Measurements from ENCODE around the gene NOSTRIN.
"Not testable (repeated sequence)": the region's sequence is repeated elsewhere in the genome, so short reads cannot be mapped to it uniquely, and the experiment has no call there.

The NOSTRIN gene, protein sequence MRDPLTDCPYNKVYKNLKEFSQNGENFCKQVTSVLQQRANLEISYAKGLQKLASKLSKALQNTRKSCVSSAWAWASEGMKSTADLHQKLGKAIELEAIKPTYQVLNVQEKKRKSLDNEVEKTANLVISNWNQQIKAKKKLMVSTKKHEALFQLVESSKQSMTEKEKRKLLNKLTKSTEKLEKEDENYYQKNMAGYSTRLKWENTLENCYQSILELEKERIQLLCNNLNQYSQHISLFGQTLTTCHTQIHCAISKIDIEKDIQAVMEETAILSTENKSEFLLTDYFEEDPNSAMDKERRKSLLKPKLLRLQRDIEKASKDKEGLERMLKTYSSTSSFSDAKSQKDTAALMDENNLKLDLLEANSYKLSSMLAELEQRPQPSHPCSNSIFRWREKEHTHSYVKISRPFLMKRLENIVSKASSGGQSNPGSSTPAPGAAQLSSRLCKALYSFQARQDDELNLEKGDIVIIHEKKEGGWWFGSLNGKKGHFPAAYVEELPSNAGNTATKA

GRCh38 chr2:168801961-168802858 lies at the start of gene NOSTRIN:
Gene NOSTRIN, plus strand, starts transcription at chr2:168802637. Its CDS starts 10 bp downstream, at chr2:168802647.
- no peak for DNase-seq

GRCh38 chr2:168753765-168754329 lies 48.6 kb upstream of the NOSTRIN start:
- DNase-seq = no peak

- DNase-seq = no peak
Observed at GRCh38 chr2:168757223-168757622, 45.2 kb upstream of the NOSTRIN start.

- peak; percentile 81 for DNase-seq
Observed at GRCh38 chr2:168758970-168759820, 43.2 kb upstream of the NOSTRIN start.

DNA sequence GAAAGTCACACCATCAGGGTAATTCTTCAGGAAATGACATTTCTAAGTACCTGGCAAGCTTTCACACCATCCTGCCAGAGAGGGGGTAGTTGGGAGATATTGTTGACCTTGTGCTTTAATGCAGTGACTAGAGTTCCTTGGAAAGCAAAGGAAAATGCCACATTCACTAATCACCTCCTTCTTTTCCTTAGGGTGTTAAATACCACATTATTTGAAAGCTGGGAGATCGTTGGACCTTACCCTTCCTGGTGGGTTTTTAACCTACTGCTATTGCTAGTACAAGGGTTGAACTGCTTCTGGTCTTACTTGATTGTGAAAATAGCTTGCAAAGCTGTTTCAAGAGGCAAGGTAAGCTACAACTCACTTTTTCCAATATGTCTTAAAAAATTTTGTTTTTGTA lies 37.0 kb upstream of the NOSTRIN start:
- no peak for DNase-seq

DNA sequence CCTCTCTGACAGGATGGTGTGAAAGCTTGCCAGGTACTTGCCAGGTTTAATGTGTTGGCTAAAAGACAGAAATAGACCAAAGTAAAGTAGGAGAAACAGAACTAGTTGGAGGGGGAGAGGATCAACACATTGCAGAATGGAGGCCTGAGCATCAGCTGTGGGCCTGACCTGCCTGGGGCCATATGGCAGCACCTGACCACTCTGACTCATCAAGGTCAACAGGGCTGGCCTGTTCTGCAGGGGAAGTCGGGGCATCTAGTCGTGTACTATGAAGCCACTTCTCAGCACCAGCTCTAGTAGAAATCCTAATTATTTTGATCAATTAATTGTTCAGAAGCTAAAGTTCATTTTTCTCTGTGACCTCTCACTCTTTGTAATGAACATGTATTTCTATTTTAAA lies 35.8 kb upstream of the NOSTRIN start:
- DNase-seq = peak; percentile 59

GRCh38 chr2:168767258-168767657 lies 35.2 kb upstream of the NOSTRIN start:
- no peak for DNase-seq

- DNase-seq = not testable (repeated sequence)
Observed at GRCh38 chr2:168768357-168768756, 34.1 kb upstream of the NOSTRIN start.

- no peak for DNase-seq
Observed at GRCh38 chr2:168770796-168771195, 31.6 kb upstream of the NOSTRIN start.

DNA sequence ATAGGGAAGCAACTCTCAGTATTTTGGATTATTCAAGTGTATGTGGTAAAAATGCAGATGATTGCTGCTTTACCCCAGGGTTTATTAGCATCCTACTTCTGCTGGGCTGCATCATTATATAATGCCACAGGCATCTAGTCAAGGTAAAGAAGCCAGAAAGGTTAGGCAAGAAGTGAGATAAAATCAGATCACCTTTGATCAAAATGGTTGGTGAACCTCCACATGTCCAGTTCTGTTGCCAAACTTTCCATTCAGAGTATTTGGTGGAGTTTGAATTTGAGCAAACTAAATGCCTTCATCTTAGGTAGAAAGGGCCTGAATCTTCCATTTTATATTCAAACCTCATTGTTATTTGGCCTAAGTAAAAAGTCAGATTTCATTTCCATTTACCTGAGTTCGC lies 29.7 kb upstream of the NOSTRIN start:
- DNase-seq = no peak

DNA sequence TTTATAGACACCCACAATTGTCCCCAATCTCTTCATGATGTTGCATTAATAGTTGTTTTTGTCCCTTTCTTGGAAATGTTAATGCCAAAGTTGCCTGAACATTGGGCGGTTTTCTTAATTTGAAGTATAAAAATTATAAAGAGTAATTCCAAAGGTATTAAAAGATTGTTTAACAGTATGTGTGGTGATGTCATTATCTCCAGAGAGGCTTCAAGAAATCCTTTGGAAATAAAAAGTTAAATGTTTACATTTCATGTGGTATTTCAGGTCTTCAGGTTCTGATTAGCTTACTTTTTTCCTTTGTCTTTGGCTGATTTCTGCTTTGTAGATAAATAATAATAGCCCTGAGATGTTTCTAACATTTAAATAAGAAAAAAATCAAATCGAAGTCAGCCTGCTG lies 29.3 kb upstream of the NOSTRIN start:
- no peak for DNase-seq

DNA sequence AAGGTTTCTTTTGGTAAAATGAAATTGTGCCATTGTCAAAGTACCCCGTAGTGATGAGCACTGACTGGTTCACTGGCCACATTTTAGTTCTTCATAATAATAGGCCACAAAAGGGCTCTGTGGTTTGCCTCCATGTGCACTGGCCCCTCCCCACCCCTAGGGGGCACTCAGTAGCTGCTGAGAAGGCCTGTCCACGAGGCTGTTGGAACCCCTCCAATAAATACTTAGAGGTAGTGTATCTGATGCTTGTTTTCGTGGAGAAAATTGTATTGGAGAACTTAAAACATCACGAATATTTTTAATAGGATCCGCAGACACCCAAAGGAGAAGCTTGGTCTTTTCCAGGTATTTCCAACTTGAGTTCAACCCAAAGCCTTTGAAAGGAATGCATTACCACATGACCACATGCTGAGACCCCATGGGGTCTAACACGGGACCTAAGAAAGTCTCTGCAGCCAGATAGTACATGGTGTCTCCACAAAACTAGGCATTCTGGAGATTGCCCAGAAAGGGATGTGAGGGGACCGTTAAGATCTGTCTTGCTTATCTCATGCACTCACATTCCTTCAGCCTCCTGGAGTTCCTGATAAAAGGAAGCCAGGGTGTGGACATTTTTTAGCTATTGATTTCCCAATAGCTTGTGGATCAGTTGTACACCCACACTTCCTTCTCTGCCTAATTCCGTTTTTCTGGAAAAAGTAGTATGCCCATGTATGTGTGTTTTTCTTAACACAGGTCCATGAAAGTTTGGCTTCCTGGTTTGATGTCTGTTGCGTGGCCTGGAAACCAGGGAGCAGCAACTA lies 28.5 kb upstream of the NOSTRIN start:
- peak; percentile 87 for DNase-seq

GRCh38 chr2:168775837-168776236 lies 26.6 kb upstream of the NOSTRIN start:
- DNase-seq = no peak

GRCh38 chr2:168780669-168781071 lies 21.8 kb upstream of the NOSTRIN start:
- DNase-seq = no peak

- DNase-seq = no peak
Observed at GRCh38 chr2:168781191-168781817, 21.1 kb upstream of the NOSTRIN start.

- no peak for DNase-seq
Observed at GRCh38 chr2:168782271-168782670, 20.2 kb upstream of the NOSTRIN start.

GRCh38 chr2:168784993-168785392 lies 17.4 kb upstream of the NOSTRIN start:
- no peak for DNase-seq

GRCh38 chr2:168787098-168787781 lies 15.2 kb upstream of the NOSTRIN start:
- no peak for DNase-seq

DNA sequence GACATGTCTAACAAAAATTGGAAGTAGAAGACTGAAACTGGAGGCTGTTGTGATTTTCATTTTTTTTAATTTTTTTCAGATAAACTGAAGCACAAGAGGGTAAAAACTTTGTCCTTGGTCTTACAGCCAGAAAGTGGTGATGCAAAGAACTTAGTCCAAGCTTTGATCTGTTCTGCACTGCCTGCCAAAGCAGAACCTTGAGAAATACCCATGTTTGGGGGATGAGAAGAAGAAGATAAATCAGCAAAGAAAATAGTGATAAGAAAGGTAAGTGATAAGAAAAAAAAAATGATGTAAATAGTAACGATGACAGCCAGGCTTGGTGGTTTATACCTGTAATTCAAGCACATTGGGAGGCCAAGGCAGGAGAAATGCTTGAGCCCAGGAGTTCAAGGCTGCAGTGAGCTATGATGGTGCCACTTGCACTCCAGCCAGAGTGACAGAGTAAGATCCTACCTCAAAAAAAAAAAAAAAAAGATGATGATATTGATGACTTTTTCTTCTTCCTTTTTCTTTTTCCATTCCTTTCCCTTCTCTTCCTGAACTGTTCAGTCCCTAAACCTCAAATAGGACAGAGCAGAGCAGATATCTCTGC lies 14.6 kb upstream of the NOSTRIN start:
- no peak for DNase-seq

- DNase-seq = no peak
Observed at GRCh38 chr2:168789776-168790175, 12.7 kb upstream of the NOSTRIN start.

Measured in DMS53 (cell line).